Measurements from ENCODE around the gene OTUD6A. TPM values are rescaled to one million over a fixed set of nuclear protein-coding genes. Genes with fewer than 3 reads are reported as not detected.

OTUD6A gene
- total and polyA plus RNA-seq, 9 of the 15 experiments (the other 6 are each of a cell fraction or from before 2014, with no cell fraction given) = not detected

GRCh38 chrX:70092247-70092646 is 30.0 kb downstream of the OTUD6A start:
- Histone ChIP-seq H3K27me3 (ENCODE audit: control insufficient read depth in 2 of 2, insufficient read depth in 2 of 2, low read length in 2 of 2) (peaks cover 0 to 8% of the 10 kb centered on the region in 2 experiments; a peak in 1 of 5 replicates), H3K36me3 (ENCODE audit: control insufficient read depth, insufficient read depth, low read length) (no peaks in the 10 kb centered on the region), H3K4me1 (replicated peaks in 1 of 2; ENCODE audit: control insufficient read depth in 2 of 2, insufficient read depth in 2 of 2, low read length in 2 of 2) (no peaks in the 10 kb centered on the region; a peak in 1 of 5 replicates), H3K9me1 (ENCODE audit: control insufficient read depth, insufficient read depth, low read length) (no peaks in the 10 kb centered on the region), H3K4me3 (no peak overlapping the region), H3K79me2 (ENCODE audit: control insufficient read depth, insufficient read depth, low read length) (no peaks in the 10 kb centered on the region), H3K27ac (ENCODE audit: extremely low read depth, low read depth, low read length) (no peak overlapping the region), H3K9ac (ENCODE audit: insufficient read depth in 1 of 2, low read depth in 2 of 2, low read length in 2 of 2) (no peak overlapping the region), H3K4me2 (ENCODE audit: insufficient read depth, low read length) (no peak overlapping the region), H3K9me3 (replicated peaks; ENCODE audit: control insufficient read depth, insufficient read depth, low read depth, low read length) (no peaks in the 10 kb centered on the region), H4K20me1 (replicated peaks; ENCODE audit: control insufficient read depth, insufficient read depth, low read length) (no peaks in the 10 kb centered on the region), H2AFZ (ENCODE audit: low read depth, low read length) (no peak overlapping the region)
- ATAC-seq (no peak), FAIRE-seq (no peak), DNase-seq (ENCODE audit: extremely low read depth in 1 of 4, low spot score in 3 of 4) (no peak)
- TF ChIP-seq FOXK2 (conservative IDR thresholded peaks at IDR 0.05 in 1 of 2, IDR thresholded peaks at IDR 0.05 in 1 of 2; ENCODE audit: low read depth in 2 of 2) (no peak), KDM5B (IDR thresholded peaks at IDR 0.05; ENCODE audit: insufficient replicate concordance, low read depth, low read length) (no peak), ZNF408 (CRISPR knock-in tag; IDR thresholded peaks at IDR 0.05; ENCODE audit: low read depth) (no peak)
- TF ChIP-seq, protein P1, sequence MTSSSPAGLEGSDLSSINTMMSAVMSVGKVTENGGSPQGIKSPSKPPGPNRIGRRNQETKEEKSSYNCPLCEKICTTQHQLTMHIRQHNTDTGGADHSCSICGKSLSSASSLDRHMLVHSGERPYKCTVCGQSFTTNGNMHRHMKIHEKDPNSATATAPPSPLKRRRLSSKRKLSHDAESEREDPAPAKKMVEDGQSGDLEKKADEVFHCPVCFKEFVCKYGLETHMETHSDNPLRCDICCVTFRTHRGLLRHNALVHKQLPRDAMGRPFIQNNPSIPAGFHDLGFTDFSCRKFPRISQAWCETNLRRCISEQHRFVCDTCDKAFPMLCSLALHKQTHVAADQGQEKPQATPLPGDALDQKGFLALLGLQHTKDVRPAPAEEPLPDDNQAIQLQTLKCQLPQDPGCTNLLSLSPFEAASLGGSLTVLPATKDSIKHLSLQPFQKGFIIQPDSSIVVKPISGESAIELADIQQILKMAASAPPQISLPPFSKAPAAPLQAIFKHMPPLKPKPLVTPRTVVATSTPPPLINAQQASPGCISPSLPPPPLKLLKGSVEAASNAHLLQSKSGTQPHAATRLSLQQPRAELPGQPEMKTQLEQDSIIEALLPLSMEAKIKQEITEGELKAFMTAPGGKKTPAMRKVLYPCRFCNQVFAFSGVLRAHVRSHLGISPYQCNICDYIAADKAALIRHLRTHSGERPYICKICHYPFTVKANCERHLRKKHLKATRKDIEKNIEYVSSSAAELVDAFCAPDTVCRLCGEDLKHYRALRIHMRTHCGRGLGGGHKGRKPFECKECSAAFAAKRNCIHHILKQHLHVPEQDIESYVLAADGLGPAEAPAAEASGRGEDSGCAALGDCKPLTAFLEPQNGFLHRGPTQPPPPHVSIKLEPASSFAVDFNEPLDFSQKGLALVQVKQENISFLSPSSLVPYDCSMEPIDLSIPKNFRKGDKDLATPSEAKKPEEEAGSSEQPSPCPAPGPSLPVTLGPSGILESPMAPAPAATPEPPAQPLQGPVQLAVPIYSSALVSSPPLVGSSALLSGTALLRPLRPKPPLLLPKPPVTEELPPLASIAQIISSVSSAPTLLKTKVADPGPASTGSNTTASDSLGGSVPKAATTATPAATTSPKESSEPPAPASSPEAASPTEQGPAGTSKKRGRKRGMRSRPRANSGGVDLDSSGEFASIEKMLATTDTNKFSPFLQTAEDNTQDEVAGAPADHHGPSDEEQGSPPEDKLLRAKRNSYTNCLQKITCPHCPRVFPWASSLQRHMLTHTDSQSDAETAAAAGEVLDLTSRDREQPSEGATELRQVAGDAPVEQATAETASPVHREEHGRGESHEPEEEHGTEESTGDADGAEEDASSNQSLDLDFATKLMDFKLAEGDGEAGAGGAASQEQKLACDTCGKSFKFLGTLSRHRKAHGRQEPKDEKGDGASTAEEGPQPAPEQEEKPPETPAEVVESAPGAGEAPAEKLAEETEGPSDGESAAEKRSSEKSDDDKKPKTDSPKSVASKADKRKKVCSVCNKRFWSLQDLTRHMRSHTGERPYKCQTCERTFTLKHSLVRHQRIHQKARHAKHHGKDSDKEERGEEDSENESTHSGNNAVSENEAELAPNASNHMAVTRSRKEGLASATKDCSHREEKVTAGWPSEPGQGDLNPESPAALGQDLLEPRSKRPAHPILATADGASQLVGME (CRISPR knock-in tag; IDR thresholded peaks at IDR 0.05) = no peak
- POLR2A ChIA-PET = interaction anchor here (0.7 kb wide), 1 partner anchor 9 kb away, joined by 5 read pairs; no protein-coding TSS in a partner anchor
- in situ Hi-C loops (cut with MboI) (loop anchor here (10.0 kb wide), 1 partner anchor 597 kb away; no protein-coding TSS in a partner anchor), intact Hi-C loops (cut with micrococcal nuclease) (loop anchor here (10.0 kb wide), 1 partner anchor 1267 kb away; the partner anchor contains the start of gene EFNB1)
- CTCF ChIA-PET (ENCODE audit: low intra/inter-chr PET ratio) = interaction anchor here (0.7 kb wide), 1 partner anchor 693 kb away, joined by 4 read pairs; no protein-coding TSS in a partner anchor
- BruUV-seq (replicated peaks) = no TSS peak
- 4% methylated on average over 3 of the region's 4 CpGs for WGBS (ENCODE audit: insufficient coverage, low coverage, missing lambda C conversion rate)
